DMS 273 (cell line): ENCODE results near the gene CISD2.
"Not testable (repeated sequence)": the region's sequence is repeated elsewhere in the genome, so short reads cannot be mapped to it uniquely, and the experiment has no call there.

ENCODE experiments used
- DNase-seq: peaks from one replicate; lab custom pipeline; 2025; ENCODE audit not compliant: unreplicated experiment; lab: John Stamatoyannopoulos, UW

The CISD2 gene

DNA sequence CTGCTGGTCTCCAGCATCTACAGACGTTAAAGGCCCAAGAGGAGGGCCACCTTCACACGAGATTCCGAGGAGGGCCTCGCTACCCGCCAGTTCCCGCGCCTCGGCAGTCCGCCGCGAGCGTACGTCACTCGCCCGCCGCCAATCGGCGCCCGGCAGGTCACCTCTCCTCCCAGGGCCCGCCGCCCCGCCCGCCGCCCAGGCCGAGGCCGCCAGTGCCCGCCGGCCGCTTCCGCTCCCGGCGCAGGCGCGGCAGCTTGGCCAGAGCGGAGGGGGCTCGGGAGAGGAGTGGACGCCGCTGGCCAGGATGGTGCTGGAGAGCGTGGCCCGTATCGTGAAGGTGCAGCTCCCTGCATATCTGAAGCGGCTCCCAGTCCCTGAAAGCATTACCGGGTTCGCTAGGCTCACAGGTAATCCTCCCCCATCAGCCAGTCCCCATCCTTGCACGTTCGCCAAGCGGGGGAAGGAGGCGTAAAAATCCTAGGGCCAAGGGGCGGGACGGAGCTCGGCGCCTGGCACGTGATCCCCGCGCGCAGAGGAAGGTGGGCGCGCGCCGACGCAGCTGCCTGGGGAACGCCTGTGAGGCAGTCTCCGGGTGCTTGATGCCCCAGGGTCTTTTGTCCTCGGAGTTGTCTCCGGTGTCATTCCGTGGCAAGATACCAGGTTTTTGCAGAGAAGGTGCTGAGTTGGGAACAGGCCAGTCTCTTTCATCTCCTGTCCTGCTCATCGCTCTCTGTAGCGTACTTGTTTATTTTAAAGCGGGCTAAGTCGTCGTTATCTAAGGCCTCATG lies at the start of gene CISD2:
Gene CISD2, plus strand, starts transcription at position 212 of the 788 bp plus-strand sequence. Its CDS starts 93 bp downstream, at position 305.
- DNase-seq = peak; percentile 94

DNA sequence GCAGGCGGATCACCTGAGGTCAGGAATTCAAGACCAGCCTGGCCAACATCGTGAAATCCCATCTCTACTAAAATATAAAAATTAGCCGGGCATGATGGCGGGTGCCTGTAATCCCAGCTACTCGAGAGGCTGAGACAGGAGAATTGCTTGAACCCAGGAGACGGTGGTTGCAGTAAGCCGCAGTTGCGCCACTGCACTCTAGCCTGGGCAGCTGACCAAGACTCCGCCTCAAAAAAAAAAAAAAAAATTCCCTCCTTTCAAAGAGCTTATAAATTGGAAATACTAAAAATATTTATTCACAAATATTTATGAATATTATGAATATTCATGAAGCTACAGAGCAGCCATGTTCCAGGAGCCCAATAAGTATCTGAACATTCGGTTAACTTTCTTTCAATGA lies 49.7 kb upstream of the CISD2 start:
- DNase-seq = not testable (repeated sequence)

GRCh38 chr4:102819588-102820365 lies 49.0 kb upstream of the CISD2 start:
- no peak for DNase-seq

DNA sequence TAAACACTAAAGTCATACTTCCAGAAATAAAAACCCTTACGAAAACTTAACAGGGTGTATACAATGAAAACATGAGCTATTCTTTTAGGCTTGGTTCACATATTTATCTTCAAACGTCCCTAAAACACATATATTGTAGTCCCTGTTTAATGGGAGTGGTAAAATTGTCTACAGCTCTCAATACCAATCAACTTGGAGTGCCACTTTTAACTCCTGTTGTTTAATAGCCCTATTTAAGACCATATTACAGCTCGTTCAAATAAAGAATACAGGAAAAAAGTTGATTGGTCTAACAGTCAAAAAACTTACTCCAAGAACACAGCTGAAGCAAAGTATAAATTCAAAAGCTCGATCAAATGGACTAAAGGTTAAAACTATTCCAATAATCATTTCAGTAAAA lies 45.3 kb upstream of the CISD2 start:
- DNase-seq = no peak

GRCh38 chr4:102823897-102824296 lies 44.9 kb upstream of the CISD2 start:
- DNase-seq = no peak

DNA sequence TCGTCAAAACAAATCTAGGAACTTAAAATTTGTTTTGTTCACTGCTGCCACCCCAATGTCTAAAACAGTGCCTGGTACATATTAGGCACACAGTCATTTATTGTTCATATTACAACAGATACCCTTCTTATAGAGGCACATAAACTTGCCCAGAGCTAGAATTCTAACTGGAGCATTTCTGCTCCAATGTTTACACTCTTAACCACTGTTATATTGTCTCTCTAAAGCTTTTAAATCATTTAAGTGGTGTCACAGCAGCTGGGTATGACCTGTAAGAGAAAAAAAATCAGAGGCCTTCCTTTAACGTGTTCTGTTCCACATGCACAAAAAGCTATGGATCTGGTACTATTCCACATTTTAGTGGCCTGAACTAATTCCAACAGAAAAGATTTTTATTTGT lies 44.4 kb upstream of the CISD2 start:
- DNase-seq = no peak

DNA sequence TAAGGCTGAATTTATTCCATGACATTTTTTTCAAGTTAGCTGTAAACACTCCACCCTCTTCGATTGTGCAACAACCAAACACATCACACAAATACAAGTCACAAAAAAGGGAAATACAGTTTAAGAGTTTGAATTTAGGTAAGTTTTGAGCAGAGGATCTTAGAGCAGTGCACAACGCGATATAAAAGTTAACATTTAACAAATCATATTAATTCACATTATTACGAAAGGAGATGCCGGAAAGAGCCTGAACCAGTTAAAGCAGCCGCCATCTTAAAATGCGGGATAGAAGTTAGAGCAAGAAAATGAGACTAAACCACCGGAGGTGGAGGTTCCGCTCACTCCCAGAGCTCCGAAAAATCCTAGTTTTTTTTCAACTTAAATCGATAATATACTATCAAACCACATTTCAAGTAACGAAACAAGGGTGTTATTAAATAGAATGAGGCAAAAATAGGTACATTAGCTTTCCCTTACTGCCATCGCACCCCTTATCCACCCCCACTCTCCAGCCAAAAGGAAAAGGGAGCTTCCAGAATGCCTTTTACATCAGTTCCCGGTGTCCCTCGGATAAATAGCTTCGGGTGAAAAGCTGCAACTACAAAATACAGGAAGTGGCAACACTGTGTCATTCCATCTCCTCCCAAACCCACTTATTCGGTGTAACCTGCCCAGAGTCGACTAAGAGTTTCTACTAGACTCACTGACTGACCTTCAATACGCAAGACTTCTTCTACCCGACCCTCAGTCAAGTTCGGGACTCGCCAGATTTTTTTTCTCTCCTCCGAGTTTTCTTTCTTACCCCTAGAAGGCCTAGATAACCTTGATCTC lies 43.3 kb upstream of the CISD2 start:
- DNase-seq = peak; percentile 73

- no peak for DNase-seq
These were observed 42.5 kb upstream of the CISD2 start for GRCh38 chr4:102826105-102826889.

DNA sequence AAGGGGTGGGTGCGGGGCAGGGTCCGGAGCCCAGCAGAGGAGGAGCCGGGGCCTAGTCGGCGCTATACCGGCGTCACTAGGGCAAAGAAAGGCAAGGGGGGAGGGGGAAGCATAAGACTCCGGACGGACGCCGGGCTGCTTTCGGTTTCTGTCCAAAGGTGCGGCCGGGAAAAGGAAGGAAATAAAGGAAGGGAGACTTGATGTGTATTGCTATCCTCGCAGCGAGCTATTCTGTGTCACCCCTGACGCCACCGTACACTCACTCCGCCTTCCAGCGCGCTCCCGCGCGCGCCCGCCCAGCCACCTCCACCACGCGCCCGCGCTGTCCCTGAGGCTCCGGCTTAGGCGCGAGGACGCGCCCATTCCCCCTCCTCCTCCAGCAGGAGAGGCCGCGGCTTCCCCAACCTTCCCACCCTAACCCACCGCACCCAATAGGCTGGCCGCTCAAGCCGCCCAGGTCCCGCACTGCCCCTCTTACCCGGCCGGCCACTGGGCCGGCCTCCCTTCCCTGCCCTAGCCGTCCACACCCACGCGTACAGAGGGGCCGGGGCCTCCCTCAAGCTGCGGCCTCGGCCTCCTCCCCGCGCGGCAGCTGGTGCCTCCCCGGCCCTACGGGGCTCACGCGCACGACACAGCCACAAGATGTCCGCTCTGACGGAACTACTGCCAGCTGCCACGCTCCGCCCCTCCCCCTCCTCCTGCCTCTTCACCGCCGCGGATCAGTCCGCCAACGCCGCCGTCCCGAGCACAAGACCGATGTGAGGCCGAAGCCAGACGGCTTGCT lies 41.7 kb upstream of the CISD2 start, which contains the start of gene UBE2D3:
Gene UBE2D3, minus strand, starts transcription at position 662 of the 784 bp plus-strand sequence. CDS start 1,043 bp downstream, outside the sequence.
- peak; percentile 95 for DNase-seq

GRCh38 chr4:102827674-102828496 lies 40.9 kb upstream of the CISD2 start:
- peak; percentile 99 for DNase-seq

DNA sequence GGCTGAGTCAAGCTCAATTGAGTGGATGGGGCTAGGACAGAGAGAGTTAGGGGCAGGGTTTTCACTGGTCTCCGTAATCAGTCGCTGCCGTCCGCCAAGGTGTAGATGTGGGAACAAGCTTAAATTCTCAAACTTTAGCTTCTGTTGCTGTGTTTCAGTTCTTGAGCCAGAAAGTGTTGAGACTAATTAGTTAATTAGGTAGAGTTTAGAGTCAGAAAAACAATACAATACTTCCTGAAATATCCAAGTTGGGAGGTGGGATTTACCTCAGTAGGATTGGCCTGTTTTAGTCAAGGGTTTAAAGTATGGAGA lies 40.3 kb upstream of the CISD2 start:
- no peak for DNase-seq

- no peak for DNase-seq
These were observed 39.0 kb upstream of the CISD2 start for GRCh38 chr4:102829803-102830202.

GRCh38 chr4:102832105-102832504 lies 36.7 kb upstream of the CISD2 start:
- DNase-seq = no peak

DNA sequence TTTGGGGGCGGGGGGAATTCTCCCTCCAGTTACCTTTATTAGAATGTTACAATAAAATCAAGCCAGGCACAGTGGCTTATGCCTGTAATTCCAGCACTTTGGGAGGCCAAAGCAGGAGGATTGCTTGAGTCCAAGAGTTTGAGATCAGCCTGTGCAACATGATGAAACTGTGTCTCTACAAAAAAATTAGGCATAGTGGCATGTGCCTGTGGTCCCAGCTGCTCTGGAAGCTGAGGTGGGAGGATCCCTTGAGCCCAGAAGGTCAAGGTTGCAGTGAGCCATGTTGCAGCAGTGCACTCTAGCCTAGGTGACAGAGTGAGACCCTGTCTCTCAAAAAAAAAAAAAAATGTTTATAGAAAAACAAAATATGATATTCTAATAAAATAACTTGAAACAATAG lies 36.1 kb upstream of the CISD2 start:
- no peak for DNase-seq

DNA sequence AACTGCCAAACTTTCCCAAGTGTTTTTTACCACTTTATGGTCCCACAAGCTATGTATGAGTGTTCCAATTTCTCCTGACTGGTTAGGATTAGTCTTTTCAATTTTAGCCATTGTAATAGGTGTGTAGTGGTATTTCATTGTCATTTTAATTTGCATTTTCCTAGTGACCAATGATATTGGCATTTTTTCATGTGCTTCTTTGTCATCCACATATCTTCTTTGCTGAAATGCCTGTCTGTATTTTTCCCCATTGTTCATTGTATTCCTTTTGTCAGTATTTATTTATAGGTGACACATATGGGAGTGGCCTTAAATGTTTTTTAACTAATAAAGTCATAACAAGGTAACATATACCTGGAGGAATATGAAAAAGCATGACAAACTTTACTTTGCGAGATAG lies 32.2 kb upstream of the CISD2 start:
- DNase-seq = no peak

GRCh38 chr4:102842367-102842766 lies 26.4 kb upstream of the CISD2 start:
- no peak for DNase-seq

DNA sequence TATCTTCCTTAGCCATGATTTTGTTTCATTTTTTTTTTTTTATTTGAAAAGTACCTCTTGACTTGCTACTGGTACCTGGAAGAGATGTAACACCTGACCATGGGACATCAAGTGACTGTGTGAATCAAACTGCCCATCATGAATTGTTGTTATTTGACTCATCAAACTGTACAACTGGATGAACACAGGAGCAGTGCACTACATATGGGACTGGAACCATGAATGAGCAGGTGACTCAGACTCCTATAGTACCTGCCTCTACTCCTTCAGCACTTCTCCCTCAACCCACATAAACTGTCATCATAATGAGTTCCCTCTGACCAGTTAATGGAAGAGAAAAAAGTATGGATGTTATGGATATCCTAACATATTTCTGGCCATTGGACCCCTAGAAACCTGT lies 25.5 kb upstream of the CISD2 start:
- no peak for DNase-seq

DNA sequence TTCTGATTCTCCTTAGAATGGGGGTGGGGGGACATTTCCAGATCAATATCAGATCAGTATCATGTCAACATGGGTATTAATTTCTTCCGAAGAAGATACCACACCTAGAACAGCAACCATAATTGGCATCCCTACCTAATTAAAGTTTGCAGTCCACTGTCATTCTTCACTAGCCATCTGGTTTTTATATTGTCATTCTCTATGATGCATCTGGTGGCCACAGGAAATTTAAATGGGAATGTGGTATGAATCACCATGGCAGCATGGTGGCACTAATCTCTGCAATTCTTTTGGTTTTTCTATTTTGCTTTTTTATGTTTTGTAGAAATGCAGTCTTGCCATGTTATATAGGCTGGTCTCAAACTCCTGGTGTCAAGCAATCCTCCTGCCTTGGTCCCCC lies 24.9 kb upstream of the CISD2 start:
- DNase-seq = no peak

- no peak for DNase-seq
These were observed 21.1 kb upstream of the CISD2 start for GRCh38 chr4:102847687-102848086.
